Measurements from ENCODE around the gene ZKSCAN5.

DNA sequence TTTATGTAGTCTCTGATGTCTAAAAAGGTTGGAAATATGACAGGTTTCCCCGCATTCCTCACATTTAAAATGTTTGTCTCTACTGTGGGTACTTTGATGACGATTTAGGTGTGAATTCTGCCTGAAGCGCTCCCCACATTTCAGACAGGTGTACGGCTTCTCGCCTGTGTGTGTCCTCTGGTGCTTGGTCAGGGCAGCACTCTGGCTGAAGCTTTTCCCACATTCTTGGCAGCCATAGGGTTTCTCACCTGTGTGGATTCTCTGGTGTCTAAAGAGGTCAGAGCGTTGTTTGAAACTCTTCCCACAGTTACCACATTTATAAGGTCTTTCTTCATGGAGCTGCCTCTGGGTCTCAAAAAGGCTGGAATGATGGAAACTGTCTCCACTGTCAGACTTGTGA is 10.6 kb upstream of the ZKSCAN5 start:
- TF ChIP-seq, protein P1, sequence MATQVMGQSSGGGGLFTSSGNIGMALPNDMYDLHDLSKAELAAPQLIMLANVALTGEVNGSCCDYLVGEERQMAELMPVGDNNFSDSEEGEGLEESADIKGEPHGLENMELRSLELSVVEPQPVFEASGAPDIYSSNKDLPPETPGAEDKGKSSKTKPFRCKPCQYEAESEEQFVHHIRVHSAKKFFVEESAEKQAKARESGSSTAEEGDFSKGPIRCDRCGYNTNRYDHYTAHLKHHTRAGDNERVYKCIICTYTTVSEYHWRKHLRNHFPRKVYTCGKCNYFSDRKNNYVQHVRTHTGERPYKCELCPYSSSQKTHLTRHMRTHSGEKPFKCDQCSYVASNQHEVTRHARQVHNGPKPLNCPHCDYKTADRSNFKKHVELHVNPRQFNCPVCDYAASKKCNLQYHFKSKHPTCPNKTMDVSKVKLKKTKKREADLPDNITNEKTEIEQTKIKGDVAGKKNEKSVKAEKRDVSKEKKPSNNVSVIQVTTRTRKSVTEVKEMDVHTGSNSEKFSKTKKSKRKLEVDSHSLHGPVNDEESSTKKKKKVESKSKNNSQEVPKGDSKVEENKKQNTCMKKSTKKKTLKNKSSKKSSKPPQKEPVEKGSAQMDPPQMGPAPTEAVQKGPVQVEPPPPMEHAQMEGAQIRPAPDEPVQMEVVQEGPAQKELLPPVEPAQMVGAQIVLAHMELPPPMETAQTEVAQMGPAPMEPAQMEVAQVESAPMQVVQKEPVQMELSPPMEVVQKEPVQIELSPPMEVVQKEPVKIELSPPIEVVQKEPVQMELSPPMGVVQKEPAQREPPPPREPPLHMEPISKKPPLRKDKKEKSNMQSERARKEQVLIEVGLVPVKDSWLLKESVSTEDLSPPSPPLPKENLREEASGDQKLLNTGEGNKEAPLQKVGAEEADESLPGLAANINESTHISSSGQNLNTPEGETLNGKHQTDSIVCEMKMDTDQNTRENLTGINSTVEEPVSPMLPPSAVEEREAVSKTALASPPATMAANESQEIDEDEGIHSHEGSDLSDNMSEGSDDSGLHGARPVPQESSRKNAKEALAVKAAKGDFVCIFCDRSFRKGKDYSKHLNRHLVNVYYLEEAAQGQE (IDR thresholded peaks at IDR 0.05; ENCODE audit: borderline replicate concordance), result no peak
- TF ChIP-seq POLR2AphosphoS5 (IDR thresholded peaks at IDR 0.05), result no peak
- no peak for TF ChIP-seq EP300 (conservative IDR thresholded peaks at IDR 0.05; ENCODE audit: poor library complexity, severe bottlenecking)
- TF ChIP-seq, protein P2, sequence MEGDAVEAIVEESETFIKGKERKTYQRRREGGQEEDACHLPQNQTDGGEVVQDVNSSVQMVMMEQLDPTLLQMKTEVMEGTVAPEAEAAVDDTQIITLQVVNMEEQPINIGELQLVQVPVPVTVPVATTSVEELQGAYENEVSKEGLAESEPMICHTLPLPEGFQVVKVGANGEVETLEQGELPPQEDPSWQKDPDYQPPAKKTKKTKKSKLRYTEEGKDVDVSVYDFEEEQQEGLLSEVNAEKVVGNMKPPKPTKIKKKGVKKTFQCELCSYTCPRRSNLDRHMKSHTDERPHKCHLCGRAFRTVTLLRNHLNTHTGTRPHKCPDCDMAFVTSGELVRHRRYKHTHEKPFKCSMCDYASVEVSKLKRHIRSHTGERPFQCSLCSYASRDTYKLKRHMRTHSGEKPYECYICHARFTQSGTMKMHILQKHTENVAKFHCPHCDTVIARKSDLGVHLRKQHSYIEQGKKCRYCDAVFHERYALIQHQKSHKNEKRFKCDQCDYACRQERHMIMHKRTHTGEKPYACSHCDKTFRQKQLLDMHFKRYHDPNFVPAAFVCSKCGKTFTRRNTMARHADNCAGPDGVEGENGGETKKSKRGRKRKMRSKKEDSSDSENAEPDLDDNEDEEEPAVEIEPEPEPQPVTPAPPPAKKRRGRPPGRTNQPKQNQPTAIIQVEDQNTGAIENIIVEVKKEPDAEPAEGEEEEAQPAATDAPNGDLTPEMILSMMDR (IDR thresholded peaks at IDR 0.05; ENCODE audit: poor library complexity, severe bottlenecking), result no peak
- TF ChIP-seq TAF1 (IDR thresholded peaks at IDR 0.05; ENCODE audit: low read depth), result no peak
